ENCODE measurements around the gene GRIK2.
"Not testable (repeated sequence)": the region's sequence is repeated elsewhere in the genome, so short reads cannot be mapped to it uniquely, and the experiment has no call there.

GRIK2 gene

DNA sequence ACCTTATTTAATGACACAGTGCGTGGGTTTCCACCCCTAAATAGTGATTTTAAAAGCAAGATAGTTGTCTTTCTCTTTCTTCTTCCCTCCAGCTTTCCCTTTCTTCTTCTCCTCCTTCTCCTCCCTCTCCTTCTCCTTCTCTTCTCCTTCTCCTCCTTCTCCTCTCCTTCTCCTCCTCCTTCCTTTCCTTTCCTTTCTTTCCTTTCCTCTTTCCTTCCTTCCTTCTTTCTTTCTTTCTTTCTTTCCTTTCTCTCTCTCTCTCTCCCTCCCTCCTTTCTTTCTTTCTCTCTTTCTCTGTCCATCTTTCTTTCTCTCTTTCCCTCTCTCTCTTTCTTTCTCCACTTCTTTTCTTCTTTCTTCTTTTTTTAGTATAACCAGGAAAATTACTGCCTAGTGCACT, 670.6 kb downstream of the GRIK2 start:
- no peak for DNase-seq

DNA sequence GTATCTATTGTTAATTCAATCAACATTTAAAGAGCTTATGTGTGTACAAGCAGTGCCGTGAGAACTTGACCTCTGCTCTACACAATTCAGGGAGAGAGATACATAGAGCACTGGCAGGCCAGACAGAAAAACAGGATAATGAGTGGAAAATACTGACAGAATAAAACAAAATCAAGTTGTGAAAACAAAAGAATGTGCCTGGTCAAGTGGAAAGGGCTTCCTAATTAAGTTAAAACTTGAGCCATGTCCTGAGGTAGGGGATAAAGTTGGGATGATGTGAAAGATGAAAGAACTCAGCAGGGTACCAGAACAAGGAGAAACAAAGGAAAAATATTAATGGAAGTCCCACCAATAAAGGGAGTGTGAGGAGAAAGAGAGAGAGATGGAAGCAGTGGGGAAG, 672.8 kb downstream of the GRIK2 start:
- no peak for DNase-seq

DNA sequence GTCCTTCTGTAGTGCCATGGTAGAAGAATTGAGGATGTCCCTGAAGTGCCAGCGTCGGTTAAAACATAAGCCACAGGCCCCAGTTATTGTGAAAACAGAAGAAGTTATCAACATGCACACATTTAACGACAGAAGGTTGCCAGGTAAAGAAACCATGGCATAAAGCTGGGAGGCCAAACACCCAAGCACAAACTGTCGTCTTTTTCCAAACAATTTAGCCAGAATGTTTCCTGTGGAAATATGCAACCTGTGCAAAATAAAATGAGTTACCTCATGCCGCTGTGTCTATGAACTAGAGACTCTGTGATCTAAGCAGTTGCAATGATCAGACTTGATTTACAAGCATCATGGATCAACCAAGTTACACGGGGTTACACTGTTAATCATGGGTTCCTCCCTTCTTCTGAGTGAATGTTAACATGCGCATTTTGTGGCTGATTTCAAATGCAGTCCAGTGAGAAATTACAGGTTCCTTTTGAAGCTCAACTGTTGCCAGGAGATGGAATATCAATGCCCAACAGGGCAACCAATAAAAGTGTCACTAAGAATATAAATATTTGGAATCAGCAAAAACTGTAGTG, 674.9 kb downstream of the GRIK2 start:
- DNase-seq = no peak

DNA sequence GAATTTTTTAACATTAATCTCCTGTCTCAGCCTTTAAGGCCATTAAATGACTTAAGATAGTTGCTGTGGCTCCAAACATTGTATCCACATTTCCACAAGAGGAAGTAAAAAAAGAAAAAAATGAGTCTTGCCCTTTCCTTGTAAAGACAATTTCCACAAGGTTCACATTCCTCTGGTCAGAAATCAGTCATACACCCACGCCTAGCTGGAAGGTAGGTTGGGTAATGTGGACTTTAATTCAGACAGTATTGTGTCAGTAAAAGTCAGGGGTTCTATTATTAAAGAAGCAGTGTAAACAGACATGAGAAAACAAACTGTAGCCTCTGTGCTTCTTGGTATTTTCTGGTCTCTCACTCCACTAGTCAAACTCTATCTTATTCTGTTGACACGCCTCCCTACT, 682.0 kb downstream of the GRIK2 start:
- DNase-seq = no peak

DNA sequence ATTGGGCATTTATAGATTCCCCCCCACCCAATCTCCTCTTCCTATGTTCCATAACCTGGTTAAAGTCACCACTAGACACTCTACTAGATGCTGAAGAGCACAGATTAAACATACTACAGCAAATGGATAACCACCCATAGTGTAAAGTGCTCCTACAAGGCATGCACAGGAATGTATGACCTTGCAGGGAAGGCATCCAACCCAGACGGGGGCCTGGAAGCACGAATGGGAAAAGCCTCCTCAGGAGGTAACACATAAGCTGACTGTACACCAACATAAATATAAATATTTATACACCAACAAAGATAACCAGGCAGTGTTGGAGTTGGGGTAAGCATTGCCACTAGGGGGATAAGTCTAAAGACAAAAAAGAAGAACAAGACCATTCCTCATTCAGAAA, 691.7 kb downstream of the GRIK2 start:
- DNase-seq = no peak

DNA sequence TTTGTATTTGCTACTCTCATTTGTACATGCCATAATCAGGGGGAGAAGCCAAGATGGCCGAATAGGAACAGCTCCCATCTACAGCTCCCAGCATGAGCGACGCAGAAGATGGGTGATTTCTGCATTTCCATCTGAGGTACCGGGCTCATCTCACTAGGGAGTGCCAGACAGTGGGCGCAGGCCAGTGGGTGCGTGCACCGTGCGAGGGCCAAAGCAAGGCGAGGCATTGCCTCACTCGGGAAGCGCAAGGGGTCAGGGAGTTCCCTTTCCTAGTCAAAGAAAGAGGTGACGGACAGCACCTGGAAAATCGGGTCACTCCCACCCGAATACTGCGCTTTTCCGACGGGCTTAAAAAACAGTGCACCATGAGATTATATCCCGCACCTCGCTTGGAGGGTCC, 694.7 kb downstream of the GRIK2 start:
- not testable (repeated sequence) for DNase-seq

GRCh38 chr6:102114402-102114801, 720.9 kb downstream of the GRIK2 start:
- DNase-seq = no peak

GRCh38 chr6:102115911-102116310, 722.4 kb downstream of the GRIK2 start:
- no peak for DNase-seq

DNA sequence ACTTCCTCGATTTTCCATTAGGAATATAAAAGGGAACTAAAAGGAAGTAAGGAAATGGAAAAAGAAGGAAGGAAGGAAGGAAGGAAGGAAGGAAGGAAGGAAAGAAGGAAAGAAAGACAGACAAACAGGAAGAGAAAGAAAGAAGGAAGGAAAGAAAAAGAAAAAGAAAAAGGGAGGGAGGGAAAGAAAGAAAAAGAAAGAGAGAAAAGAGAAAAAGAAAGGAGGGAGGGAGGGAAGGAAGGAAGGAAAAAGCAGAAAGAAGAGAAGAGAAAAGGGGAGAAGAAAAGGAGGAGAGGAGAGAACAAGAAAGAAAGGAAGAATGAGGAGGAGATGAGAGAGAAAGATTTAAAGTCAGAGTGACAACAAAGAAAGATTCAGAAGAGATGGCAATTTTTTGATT, 724.5 kb downstream of the GRIK2 start:
- no peak for DNase-seq

All from CD4-positive, alpha-beta T cell treated with Interleukin-12 subunit alpha and Interleukin-12 subunit beta, for 1 hour (primary cell).